GM12878 (cell line): ENCODE results near the gene BBOF1. TPM values are rescaled to one million over a fixed set of nuclear protein-coding genes. Genes with fewer than 3 reads are reported as not detected.

Experiments
- ATAC-seq: fragments of 200-7000 bp; cut with Tn5 transposase; 3 replicates; pipeline ENCODE4 v1.9.1; 2020; ENCODE audit warnings: mild to moderate bottlenecking, moderate library complexity
- BruUV-seq: library from RNA; stranded (reverse); fragments of 400-500 nt; replicated peaks from 2 replicates; lab custom pipeline; 2021; lab: Mats Ljungman, UMichigan
- CTCF ChIA-PET: fragments of 300-600 bp; sonication (Branson Sonifier 250); formaldehyde crosslinking; extraction: SDS; loops from one replicate; lab custom pipeline; 2021; ENCODE audit warnings: inconsistent platforms; lab: Yijun Ruan, JAX
- POLR2A ChIA-PET: fragments of 350-600 bp; formaldehyde crosslinking; extraction: SDS; loops from one replicate; lab custom pipeline; 2021; ENCODE audit warnings: inconsistent platforms; lab: Charles Lee
- RAD21 ChIA-PET: fragments of 300-600 bp; sonication (Branson Sonifier 250); formaldehyde crosslinking; loops from one replicate; lab custom pipeline; 2023; ENCODE audit warnings: antibody characterized with exemption; ENCODE audit not compliant: unreplicated experiment; lab: Charles Lee
- SMC1A ChIA-PET: fragments of 300-600 bp; sonication (Branson Sonifier 250); formaldehyde crosslinking; loops from one replicate; lab custom pipeline; 2023; ENCODE audit not compliant: unreplicated experiment, uncharacterized antibody; lab: Charles Lee
- DNase-seq: peaks from one replicate; pipeline ENCODE4 v3.0.0-alpha.2; 2011; ENCODE audit warnings: low read depth, low spot score
- FAIRE-seq: peaks from 3 replicates; lab custom pipeline; 2011; peaks lifted over from hg19 to GRCh38; lab: Jason Lieb, UNC
- H2AFZ ChIP-seq: 2 replicates; pipeline ENCODE4 v1.6.0; 2011; ENCODE audit warnings: low read depth, low read length, control low read depth; ENCODE audit not compliant: control insufficient read depth
- H3K27ac ChIP-seq: 2 replicates; pipeline ENCODE4 v1.5.1; 2011; ENCODE audit warnings: control low read depth; ENCODE audit not compliant: control insufficient read depth, insufficient read depth
- H3K27me3 ChIP-seq, 2 experiments: replicated peaks in 1 of 2; 2 replicates each; pipeline versions ENCODE4 v1.6.0 to v1.6.1; 2011; ENCODE audit warnings: low read length in 1 of 2; ENCODE audit not compliant: control insufficient read depth in 2 of 2, insufficient read depth in 2 of 2
- H3K36me3 ChIP-seq, 2 experiments: 2 replicates each; pipeline ENCODE4 v1.5.1; 2011; ENCODE audit warnings: low read length in 1 of 2; ENCODE audit not compliant: control insufficient read depth in 2 of 2, insufficient read depth in 2 of 2
- H3K4me1 ChIP-seq: 2 replicates; pipeline ENCODE4 v1.6.1; 2011; ENCODE audit warnings: mild to moderate bottlenecking, low read length, moderate library complexity, mixed read lengths; ENCODE audit not compliant: control insufficient read depth, insufficient read depth
- H3K4me2 ChIP-seq: 2 replicates; pipeline ENCODE4 v1.6.0; 2011; ENCODE audit warnings: control low read depth; ENCODE audit not compliant: control insufficient read depth, insufficient read depth
- H3K4me3 ChIP-seq: fragments of 200-600 bp; sonication (generic); 2 replicates; pipeline ENCODE4 v1.5.1; 2016
- H3K79me2 ChIP-seq: 2 replicates; pipeline ENCODE4 v1.6.0; 2011; ENCODE audit warnings: low read length; ENCODE audit not compliant: control insufficient read depth, insufficient read depth
- H3K9ac ChIP-seq: 2 replicates; pipeline ENCODE4 v1.8.0; 2011; ENCODE audit warnings: low read length, control low read depth, mixed read lengths; ENCODE audit not compliant: control insufficient read depth, insufficient read depth
- H3K9me3 ChIP-seq: replicated peaks from 3 replicates; pipeline ENCODE4 v1.5.1; 2011; ENCODE audit warnings: mild to moderate bottlenecking, low read length; ENCODE audit not compliant: control insufficient read depth, insufficient read depth
- H4K20me1 ChIP-seq: 2 replicates; pipeline ENCODE4 v1.6.0; 2011; ENCODE audit not compliant: control insufficient read depth, insufficient read depth
- ATF7 ChIP-seq: fragments of 450-650 bp; IDR thresholded peaks from 2 replicates; pipeline ENCODE4 v1.6.1; 2016; ENCODE audit warnings: low read depth, mild to moderate bottlenecking
- BCL11A ChIP-seq: IDR thresholded peaks from 2 replicates; pipeline ENCODE4 v1.6.1; 2011; ENCODE audit warnings: low read depth, low read length
- CBX5 ChIP-seq: sonication (generic); IDR thresholded peaks from 2 replicates; pipeline ENCODE4 v1.6.1; 2016; ENCODE audit warnings: low read depth, moderate library complexity, mild to moderate bottlenecking, inconsistent platforms
- CEBPB ChIP-seq, 2 experiments: fragments of 150-350 bp in 1 of 2; IDR thresholded peaks; 2 replicates each; pipeline ENCODE4 v1.6.1; 2012 to 2014; ENCODE audit warnings: low read depth in 2 of 2, low read length in 2 of 2, borderline replicate concordance in 1 of 2, inconsistent platforms in 1 of 2
- CREB1 ChIP-seq: IDR thresholded peaks from 2 replicates; pipeline ENCODE4 v1.6.1; 2012; ENCODE audit warnings: low read depth, mild to moderate bottlenecking, inconsistent platforms
- CREM ChIP-seq: IDR thresholded peaks from 2 replicates; pipeline ENCODE4 v1.6.1; 2014; ENCODE audit warnings: antibody characterized with exemption, low read depth
- DPF2 ChIP-seq: fragments of 450-650 bp; IDR thresholded peaks from 2 replicates; pipeline ENCODE4 v1.6.1; 2017; ENCODE audit warnings: mild to moderate bottlenecking
- EP300 ChIP-seq, 2 experiments: fragments of 150-350 bp in 1 of 2; IDR thresholded peaks; 2 replicates each; pipeline ENCODE4 v1.6.1; 2011 to 2012; ENCODE audit warnings: low read depth in 2 of 2, low read length in 2 of 2, borderline replicate concordance in 1 of 2, improper control_type of control experiment in 1 of 2, inconsistent platforms in 1 of 2; ENCODE audit not compliant: control insufficient read depth in 1 of 2
- FOXK2 ChIP-seq: fragments of 450-650 bp; IDR thresholded peaks from 2 replicates; pipeline ENCODE4 v1.6.1; 2017; ENCODE audit warnings: mild to moderate bottlenecking, moderate library complexity
- GABPA ChIP-seq: IDR thresholded peaks from 2 replicates; pipeline ENCODE4 v1.6.1; 2014; ENCODE audit warnings: antibody characterized with exemption, low read depth, mild to moderate bottlenecking, inconsistent platforms
- IKZF1 ChIP-seq: fragments of 450-650 bp; conservative IDR thresholded peaks from 2 replicates; pipeline ENCODE4 v1.6.1; 2017; ENCODE audit warnings: antibody characterized with exemption, mild to moderate bottlenecking
- IKZF2 ChIP-seq, 2 experiments: fragments of 450-650 bp; IDR thresholded peaks; 2 replicates each; pipeline ENCODE4 v1.6.1; 2017; ENCODE audit warnings: mild to moderate bottlenecking in 2 of 2, moderate library complexity in 2 of 2
- NFIC ChIP-seq: IDR thresholded peaks from 2 replicates; pipeline ENCODE4 v1.6.1; 2012; ENCODE audit warnings: low read depth, mild to moderate bottlenecking, inconsistent platforms, low read length, moderate library complexity
- PML ChIP-seq: IDR thresholded peaks from 2 replicates; pipeline ENCODE4 v1.6.1; 2012; ENCODE audit warnings: low read length, inconsistent platforms
- RB1 ChIP-seq: fragments of 450-650 bp; formaldehyde crosslinking; IDR thresholded peaks from 2 replicates; pipeline ENCODE4 v1.6.1; 2017; ENCODE audit warnings: mild to moderate bottlenecking, borderline replicate concordance
- RUNX3 ChIP-seq: IDR thresholded peaks from 2 replicates; pipeline ENCODE4 v1.6.1; 2012; ENCODE audit warnings: low read length, inconsistent platforms
- SIN3A ChIP-seq: IDR thresholded peaks from 2 replicates; pipeline ENCODE4 v1.6.1; 2012; ENCODE audit warnings: low read depth, low read length, improper control_type of control experiment
- SPI1 ChIP-seq: IDR thresholded peaks from 2 replicates; pipeline ENCODE4 v1.6.1; 2011; ENCODE audit warnings: low read depth, mild to moderate bottlenecking, low read length, moderate library complexity, borderline replicate concordance; ENCODE audit not compliant: insufficient read depth
- ZNF384 ChIP-seq: IDR thresholded peaks from 2 replicates; pipeline ENCODE4 v1.6.1; 2012; ENCODE audit warnings: low read depth, mild to moderate bottlenecking, low read length, improper control_type of control experiment, borderline replicate concordance
- whole genome bisulfite sequencing: methylation state at CpG from one replicate; pipeline ENCODE4 v1.1.6; 2016; ENCODE audit warnings: low lambda C conversion rate; ENCODE audit not compliant: insufficient replicate concordance, insufficient coverage; ENCODE audit errors: missing lambda C conversion rate; 5-methylcytosine and 5-hydroxymethylcytosine counted together
- in situ Hi-C: fragments of 300-500 bp; cut with MboI; formaldehyde crosslinking; loops from 9 replicates; pipeline ENCODE4 v1.14.3; 2018; ENCODE audit warnings: mixed read lengths
- intact Hi-C: fragments of 100-400 bp; cut with micrococcal nuclease; formaldehyde crosslinking; loops from one replicate; pipeline ENCODE4 v1.14.2; 2022; ENCODE audit not compliant: unreplicated experiment
- polyA plus RNA-seq, 11 experiments: library from polyadenylated mRNA; depleted of rRNA in 4 of 11; unstranded in 6 of 11; stranded (reverse) in 5 of 11; fragments of >200 nt; fragmentation: Nextera tagmentation in 4 of 11; fragmentation: Illumina TruSeq in 1 of 11; extraction: Ambion mirVana in 4 of 11; extraction: Trizol in 1 of 11; gene quantifications; 1 replicate in 1 of 11; 2 replicates in 10 of 11; pipeline versions ENCODE4 v1.2.1 to v1.2.3, GENCODE V29; 2011 to 2016; ENCODE audit warnings: inconsistent platforms in 2 of 11, missing spikeins in 2 of 11, low read depth in 1 of 11
- total RNA-seq, 4 experiments: library from RNA; depleted of rRNA in 3 of 4; stranded (reverse); fragments of >200 nt in 3 of 4; fragmentation: Illumina TruSeq in 1 of 4; extraction: Trizol in 1 of 4; gene quantifications; 2 replicates each; pipeline versions ENCODE4 v1.2.1 to v1.2.3, GENCODE V29; 2013 to 2021
- TF ChIP-seq, protein P1 (sequence below): IDR thresholded peaks from 2 replicates; pipeline ENCODE4 v1.6.1; 2011; ENCODE audit warnings: borderline replicate concordance, low read depth, mild to moderate bottlenecking, moderate library complexity, mixed read lengths, low read length; ENCODE audit not compliant: insufficient read depth; ENCODE audit errors: extremely low read length
- TF ChIP-seq, protein P2 (sequence below): fragments of 450-650 bp; IDR thresholded peaks from 2 replicates; pipeline ENCODE4 v1.6.1; 2017; ENCODE audit warnings: low read depth, mild to moderate bottlenecking, moderate library complexity
- TF ChIP-seq, protein P3 (sequence below): IDR thresholded peaks from 2 replicates; pipeline ENCODE4 v1.6.1; 2012; ENCODE audit warnings: low read length, inconsistent platforms

BBOF1 gene
- total and polyA plus RNA-seq, 10 of the 15 experiments (the other 5 are each of a cell fraction or from before 2014, with no cell fraction given) = 0.50 to 2.6 (median 0.79) TPM

DNA sequence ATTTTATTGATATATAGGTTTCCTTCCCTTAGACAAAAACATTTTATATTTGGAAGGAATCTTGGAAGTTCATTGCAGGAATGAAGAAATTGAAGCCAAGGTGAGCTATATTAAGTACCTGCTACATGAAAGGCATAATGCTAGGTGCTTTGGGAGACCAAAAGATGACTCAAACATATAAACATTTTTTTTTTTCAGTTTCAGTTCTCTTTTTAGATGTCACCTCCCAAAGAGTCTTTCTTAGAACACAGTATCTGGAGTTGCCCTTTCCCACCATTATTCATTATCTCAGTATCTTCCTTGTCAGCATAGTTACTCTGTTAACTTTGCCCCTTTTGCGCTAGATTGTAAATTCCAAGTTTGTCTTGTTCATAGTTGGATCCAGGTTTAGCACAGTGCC is 66.7 kb downstream of the BBOF1 start:
- ChIA-PET CTCF (interaction anchor here (0.7 to 1.1 kb wide), 2 partner anchors 12 to 24 kb away, joined by 3 to 5 read pairs; no protein-coding TSS in a partner anchor), SMC1A (interaction anchor here (1.0 to 1.4 kb wide), 4 partner anchors 10 to 32 kb away, joined by 3 to 4 read pairs (median 3); no protein-coding TSS in a partner anchor), RAD21 (interaction anchor here (1.3 to 1.4 kb wide), 2 partner anchors 66 to 200 kb away, joined by 3 read pairs; partner anchors contain the start of genes BBOF1 and ENTPD5), POLR2A (interaction anchor here (0.6 kb wide), 1 partner anchor 82 kb away, joined by 3 read pairs; no protein-coding TSS in a partner anchor)
- H3K4me3 ChIP-seq = peak overlapping the region; percentile 96
- FAIRE-seq (peak; percentile 86), ATAC-seq (peak; percentile 46), DNase-seq (peak; percentile 52)
- H3K79me2 ChIP-seq = peaks cover 37% of the 10 kb centered on the region
- 53% methylated on average over 1 of the region's 1 CpG for WGBS
- H3K4me1 ChIP-seq = peaks cover 10% of the 10 kb centered on the region
- peak overlapping the region; percentile 91 for H3K9ac ChIP-seq
- H3K36me3 ChIP-seq = no peaks in the 10 kb centered on the region; a peak in 1 of 4 replicates
- BruUV-seq = no TSS peak
- H2AFZ ChIP-seq = peak overlapping the region; percentile 26; the same call in 1 of the 2 replicates
- in situ Hi-C loops (no loop called here), intact Hi-C loops (no loop called here)
- H4K20me1 ChIP-seq = no peaks in the 10 kb centered on the region; the same call in 1 of the 2 replicates
- peak overlapping the region; percentile 88 for H3K27ac ChIP-seq
- H3K4me2 ChIP-seq = peak overlapping the region; percentile 87
- no peaks in the 10 kb centered on the region; the same call in 2 of the 3 replicates for H3K9me3 ChIP-seq
- H3K27me3 ChIP-seq = no peaks in the 10 kb centered on the region
- TF ChIP-seq SIN3A (no peak), EP300 (IDR thresholded peaks at IDR 0.05; ENCODE audit: borderline replicate concordance in 1 of 2, control insufficient read depth in 1 of 2, low read depth in 2 of 2, low read length in 2 of 2) (peak in 1 of 2 experiments; percentile 81; a peak in 1 of 4 replicates), ZNF384 (peak; percentile 94), RUNX3 (peak; percentile 81), RB1 (no peak), DPF2 (0 out of 2 replicates have a peak, but pooled peaks have one; percentile 76), PML (peak; percentile 48; the same call in 1 of the 2 replicates), IKZF1 (peak; percentile 53; the same call in 1 of the 2 replicates), GABPA (no peak), CEBPB (IDR thresholded peaks at IDR 0.05; ENCODE audit: borderline replicate concordance in 1 of 2, low read depth in 2 of 2, low read length in 2 of 2) (no peak), ATF7 (peak; percentile 45), CREB1 (0 out of 2 replicates have a peak, but pooled peaks have one; percentile 14), NFIC (peak; percentile 77), CBX5 (no peak), IKZF2 (IDR thresholded peaks at IDR 0.05) (peak; percentile 76 to 82), FOXK2 (no peak), CREM (peak; percentile 55), SPI1 (peak; percentile 96), BCL11A (peak; percentile 50; the same call in 1 of the 2 replicates)
- TF ChIP-seq, protein P1, sequence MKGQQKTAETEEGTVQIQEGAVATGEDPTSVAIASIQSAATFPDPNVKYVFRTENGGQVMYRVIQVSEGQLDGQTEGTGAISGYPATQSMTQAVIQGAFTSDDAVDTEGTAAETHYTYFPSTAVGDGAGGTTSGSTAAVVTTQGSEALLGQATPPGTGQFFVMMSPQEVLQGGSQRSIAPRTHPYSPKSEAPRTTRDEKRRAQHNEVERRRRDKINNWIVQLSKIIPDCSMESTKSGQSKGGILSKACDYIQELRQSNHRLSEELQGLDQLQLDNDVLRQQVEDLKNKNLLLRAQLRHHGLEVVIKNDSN = no peak
- TF ChIP-seq, protein P2, sequence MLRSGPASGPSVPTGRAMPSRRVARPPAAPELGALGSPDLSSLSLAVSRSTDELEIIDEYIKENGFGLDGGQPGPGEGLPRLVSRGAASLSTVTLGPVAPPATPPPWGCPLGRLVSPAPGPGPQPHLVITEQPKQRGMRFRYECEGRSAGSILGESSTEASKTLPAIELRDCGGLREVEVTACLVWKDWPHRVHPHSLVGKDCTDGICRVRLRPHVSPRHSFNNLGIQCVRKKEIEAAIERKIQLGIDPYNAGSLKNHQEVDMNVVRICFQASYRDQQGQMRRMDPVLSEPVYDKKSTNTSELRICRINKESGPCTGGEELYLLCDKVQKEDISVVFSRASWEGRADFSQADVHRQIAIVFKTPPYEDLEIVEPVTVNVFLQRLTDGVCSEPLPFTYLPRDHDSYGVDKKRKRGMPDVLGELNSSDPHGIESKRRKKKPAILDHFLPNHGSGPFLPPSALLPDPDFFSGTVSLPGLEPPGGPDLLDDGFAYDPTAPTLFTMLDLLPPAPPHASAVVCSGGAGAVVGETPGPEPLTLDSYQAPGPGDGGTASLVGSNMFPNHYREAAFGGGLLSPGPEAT = peak; percentile 33; the same call in 1 of the 2 replicates
- TF ChIP-seq, protein P3, sequence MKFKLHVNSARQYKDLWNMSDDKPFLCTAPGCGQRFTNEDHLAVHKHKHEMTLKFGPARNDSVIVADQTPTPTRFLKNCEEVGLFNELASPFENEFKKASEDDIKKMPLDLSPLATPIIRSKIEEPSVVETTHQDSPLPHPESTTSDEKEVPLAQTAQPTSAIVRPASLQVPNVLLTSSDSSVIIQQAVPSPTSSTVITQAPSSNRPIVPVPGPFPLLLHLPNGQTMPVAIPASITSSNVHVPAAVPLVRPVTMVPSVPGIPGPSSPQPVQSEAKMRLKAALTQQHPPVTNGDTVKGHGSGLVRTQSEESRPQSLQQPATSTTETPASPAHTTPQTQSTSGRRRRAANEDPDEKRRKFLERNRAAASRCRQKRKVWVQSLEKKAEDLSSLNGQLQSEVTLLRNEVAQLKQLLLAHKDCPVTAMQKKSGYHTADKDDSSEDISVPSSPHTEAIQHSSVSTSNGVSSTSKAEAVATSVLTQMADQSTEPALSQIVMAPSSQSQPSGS = peak; percentile 79; the same call in 1 of the 2 replicates
